Common myeloid progenitor, CD34-positive (primary cell): ENCODE results near the gene RAD51AP2.

Source experiments
- CTCF ChIA-PET: fragments of 350-600 bp; sonication (Branson Sonifier 250); formaldehyde crosslinking; loops from one replicate; lab custom pipeline; 2021; ENCODE audit warnings: antibody characterized with exemption; lab: Charles Lee
- POLR2A ChIA-PET: fragments of 350-600 bp; sonication (Branson Sonifier 250); formaldehyde crosslinking; loops from one replicate; lab custom pipeline; 2021; ENCODE audit warnings: antibody characterized with exemption; lab: Charles Lee
- DNase-seq, 3 donors: peaks; one replicate each; pipeline versions ENCODE4 v3.0.0 to v3.0.0-alpha.2; 2013
- H3K27ac ChIP-seq, 2 experiments: 1 replicate in 1 of 2; 2 replicates in 1 of 2; pipeline ENCODE4 v1.7.0; 2013; ENCODE audit warnings: inconsistent platforms in 2 of 2, low read length in 2 of 2, mild to moderate bottlenecking in 2 of 2, low read depth in 1 of 2, moderate library complexity in 1 of 2; ENCODE audit not compliant: severe bottlenecking in 2 of 2, insufficient read depth in 1 of 2, poor library complexity in 1 of 2
- H3K27me3 ChIP-seq, 5 experiments: replicated peaks in 2 of 5; 1 replicate in 3 of 5; 2 replicates in 2 of 5; pipeline versions ENCODE4 v1.6.1 to v1.7.0; 2013; ENCODE audit warnings: low read length in 4 of 5, mild to moderate bottlenecking in 2 of 5, moderate library complexity in 2 of 5, inconsistent platforms in 1 of 5; ENCODE audit not compliant: insufficient read depth in 5 of 5, control insufficient read depth in 4 of 5
- H3K36me3 ChIP-seq, 4 experiments: 1 replicate in 2 of 4; 2 replicates in 2 of 4; pipeline versions ENCODE4 v1.6.1 to v1.7.0; 2013; ENCODE audit warnings: low read length in 3 of 4, control low read depth in 1 of 4, mild to moderate bottlenecking in 1 of 4; ENCODE audit not compliant: control insufficient read depth in 4 of 4, insufficient read depth in 4 of 4
- H3K4me1 ChIP-seq, 4 experiments: 1 replicate in 3 of 4; 2 replicates in 1 of 4; pipeline versions ENCODE4 v1.6.1 to v1.7.1; 2013; ENCODE audit warnings: low read length in 3 of 4, mild to moderate bottlenecking in 3 of 4, control low read depth in 1 of 4, inconsistent platforms in 1 of 4, moderate library complexity in 1 of 4; ENCODE audit not compliant: control insufficient read depth in 4 of 4, insufficient read depth in 4 of 4; ENCODE audit errors: control extremely low read depth in 1 of 4
- H3K4me3 ChIP-seq, 7 experiments: 1 replicate in 4 of 7; 2 replicates in 3 of 7; pipeline versions ENCODE4 v1.5.1 to v1.7.0; 2013; ENCODE audit warnings: mild to moderate bottlenecking in 7 of 7, low read length in 6 of 7, moderate library complexity in 6 of 7, inconsistent platforms in 2 of 7, low read depth in 2 of 7, control low read depth in 1 of 7; ENCODE audit not compliant: insufficient read depth in 4 of 7, control insufficient read depth in 1 of 7; ENCODE audit errors: extremely low read depth in 1 of 7
- H3K9me3 ChIP-seq, 5 experiments: 1 replicate in 4 of 5; 2 replicates in 1 of 5; pipeline versions ENCODE4 v1.6.1 to v1.7.1; 2013; ENCODE audit warnings: low read length in 4 of 5, mild to moderate bottlenecking in 2 of 5, inconsistent platforms in 1 of 5, low read depth in 1 of 5, moderate library complexity in 1 of 5; ENCODE audit not compliant: control insufficient read depth in 4 of 5, insufficient read depth in 2 of 5; ENCODE audit errors: control extremely low read depth in 1 of 5
- WGBS: methylation state at CpG from one replicate; pipeline ENCODE4 v1.1.5; 2013; ENCODE audit not compliant: insufficient coverage; 5-methylcytosine and 5-hydroxymethylcytosine counted together

RAD51AP2 gene

GRCh38 chr2:17541531-17541950 lies 23.3 kb upstream of the RAD51AP2 start:
- Histone ChIP-seq H3K4me1 (peaks cover 2 to 25% (median 16%) of the 10 kb centered on the region in 4 experiments), H3K4me3 (no peak overlapping the region), H3K27me3 (peaks cover 25 to 92% (median 68%) of the 10 kb centered on the region in 5 experiments), H3K36me3 (no peaks in the 10 kb centered on the region), H3K27ac (no peak overlapping the region), H3K9me3 (no peaks in the 10 kb centered on the region)
- no peak for DNase-seq
- ChIA-PET POLR2A (no interaction called here), CTCF (no interaction called here)
- WGBS, result 13% methylated on average over 12 of the region's 12 CpGs

GRCh38 chr2:17540813-17541530 lies 22.7 kb upstream of the RAD51AP2 start:
- peaks cover 28 to 96% (median 71%) of the 10 kb centered on the region in 5 experiments for H3K27me3 ChIP-seq
- peaks cover 2 to 25% (median 16%) of the 10 kb centered on the region in 4 experiments for H3K4me1 ChIP-seq

DNA sequence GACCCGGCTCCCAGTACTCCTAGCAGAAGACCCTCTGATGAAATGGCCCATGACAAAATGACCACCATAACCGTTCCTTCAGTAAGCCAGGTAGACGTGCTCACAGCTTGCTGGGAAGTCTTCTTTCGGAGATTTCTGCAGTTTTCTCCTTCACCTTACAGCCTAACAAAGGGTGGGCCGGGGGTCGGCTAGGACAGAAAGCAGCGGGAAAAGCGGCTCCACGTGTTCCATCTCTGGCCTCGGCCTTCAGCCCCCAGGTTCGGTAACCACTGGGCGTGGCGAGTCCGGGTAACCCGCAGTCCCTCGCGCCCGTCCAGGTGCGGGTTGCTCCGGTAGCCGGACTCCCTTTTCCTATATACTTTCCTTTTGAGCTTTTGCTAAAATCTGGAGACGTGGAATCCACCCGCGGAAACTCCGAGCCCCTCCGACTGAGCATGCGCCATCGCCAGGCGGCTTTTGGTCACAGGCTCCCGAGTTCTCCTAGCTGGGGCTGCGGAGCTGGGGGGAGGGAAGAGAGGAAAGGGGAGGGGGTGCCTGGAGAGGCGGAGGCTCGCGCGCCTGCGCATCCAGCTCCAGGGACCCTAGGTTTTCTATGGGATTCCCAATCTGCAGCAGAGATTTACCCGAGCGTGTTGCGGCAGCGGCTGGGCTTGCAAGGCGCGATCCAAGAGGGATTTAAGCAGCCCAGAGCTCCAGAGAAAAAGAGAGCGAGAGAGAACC lies 22.0 kb upstream of the RAD51AP2 start, which contains the start of gene VSNL1:
Gene VSNL1, plus strand, starts transcription at position 604 of the 720 bp plus-strand sequence. CDS start 51,379 bp downstream, outside the sequence.
- Histone ChIP-seq H3K4me3 (peak within 1 kb of the TSS in 5 of 7 experiments; percentile 17 to 66 (median 34)), H3K36me3 (no peaks in the 10 kb centered on the region), H3K9me3 (no peaks in the 10 kb centered on the region), H3K4me1 (peaks cover 2 to 25% (median 16%) of the 10 kb centered on the region in 4 experiments), H3K27me3 (peaks cover 23 to 96% (median 70%) of the 10 kb centered on the region in 5 experiments), H3K27ac (no peak within 1 kb of the TSS)
- WGBS, result under 1% methylated on average over 35 of the region's 43 CpGs
- peak in 2 of 3 donors; percentile 22 to 31 for DNase-seq
- POLR2A ChIA-PET, result no interaction called here
- CTCF ChIA-PET, result no interaction called here

More at GRCh38 chr2:17540813-17541530, 22.7 kb upstream of the RAD51AP2 start:
- no peak overlapping the region for H3K27ac ChIP-seq
- H3K4me3 ChIP-seq, result peak overlapping the region in 3 of 7 experiments; percentile 3 to 66 (median 52)
- CTCF ChIA-PET, result no interaction called here
- POLR2A ChIA-PET, result no interaction called here
- peak in 2 of 3 donors; percentile 22 to 38 for DNase-seq
- no peaks in the 10 kb centered on the region for H3K36me3 ChIP-seq
- H3K9me3 ChIP-seq, result no peaks in the 10 kb centered on the region
- WGBS, result 10% methylated on average over 15 of the region's 21 CpGs

DNA sequence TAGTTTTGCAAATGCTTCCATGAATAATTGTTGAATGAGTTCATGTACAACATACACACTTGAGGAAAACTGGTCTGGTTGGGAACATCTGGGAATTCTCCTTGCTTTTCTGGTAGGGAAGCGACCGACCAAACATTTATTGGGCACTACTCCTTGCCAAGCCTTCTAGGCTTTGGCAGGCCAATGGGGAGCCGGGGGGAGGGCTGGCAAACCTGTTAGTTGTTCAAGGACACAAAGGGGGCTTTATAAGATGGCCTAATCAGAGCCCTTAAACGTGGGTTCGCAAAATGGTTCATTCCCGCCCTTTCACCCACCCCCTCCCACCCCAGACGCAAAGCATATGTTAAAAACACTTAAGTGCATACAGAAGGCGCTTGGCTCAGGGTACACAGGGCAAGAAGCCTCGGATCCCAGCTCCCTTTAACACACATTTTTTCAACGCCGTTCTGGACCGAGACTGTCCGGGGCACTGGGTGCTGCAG lies 21.4 kb upstream of the RAD51AP2 start:
- no peaks in the 10 kb centered on the region for H3K9me3 ChIP-seq
- H3K4me3 ChIP-seq, result peak overlapping the region in 1 of 7 experiments; percentile 66
- POLR2A ChIA-PET, result no interaction called here
- peaks cover 22 to 98% (median 73%) of the 10 kb centered on the region in 5 experiments for H3K27me3 ChIP-seq
- peak in 1 of 3 donors; percentile 24 for DNase-seq
- CTCF ChIA-PET, result no interaction called here
- no peak overlapping the region for H3K27ac ChIP-seq
- no peaks in the 10 kb centered on the region for H3K36me3 ChIP-seq
- H3K4me1 ChIP-seq, result peaks cover 2 to 25% (median 16%) of the 10 kb centered on the region in 4 experiments
- WGBS, result 14% methylated on average over 10 of the region's 13 CpGs

GRCh38 chr2:17538844-17539554 lies 20.8 kb upstream of the RAD51AP2 start:
- ChIA-PET POLR2A (no interaction called here), CTCF (no interaction called here)
- Histone ChIP-seq H3K27ac (no peak overlapping the region), H3K9me3 (no peaks in the 10 kb centered on the region), H3K4me3 (peak overlapping the region; percentile 1 to 74 (median 50)), H3K4me1 (peaks cover 2 to 25% (median 16%) of the 10 kb centered on the region in 4 experiments), H3K27me3 (peaks cover 18 to 96% (median 69%) of the 10 kb centered on the region in 5 experiments), H3K36me3 (no peaks in the 10 kb centered on the region)
- under 1% methylated on average over 49 of the region's 52 CpGs for WGBS
- DNase-seq, result peak in 2 of 3 donors; percentile 52 to 60

- ChIA-PET CTCF (no interaction called here), POLR2A (no interaction called here)
- Histone ChIP-seq H3K36me3 (no peaks in the 10 kb centered on the region), H3K9me3 (no peaks in the 10 kb centered on the region), H3K27ac (no peak overlapping the region), H3K4me3 (peak overlapping the region in 6 of 7 experiments; percentile 33 to 74 (median 52)), H3K4me1 (peaks cover 2 to 25% (median 16%) of the 10 kb centered on the region in 4 experiments), H3K27me3 (peaks cover 19 to 94% (median 64%) of the 10 kb centered on the region in 5 experiments)
- WGBS, result 9% methylated on average over 19 of the region's 30 CpGs
- DNase-seq, result peak in 2 of 3 donors; percentile 24 to 30
Observed at GRCh38 chr2:17538022-17538843, 20.0 kb upstream of the RAD51AP2 start.
